Measurements from ENCODE around the gene MSX1.

The MSX1 gene

DNA sequence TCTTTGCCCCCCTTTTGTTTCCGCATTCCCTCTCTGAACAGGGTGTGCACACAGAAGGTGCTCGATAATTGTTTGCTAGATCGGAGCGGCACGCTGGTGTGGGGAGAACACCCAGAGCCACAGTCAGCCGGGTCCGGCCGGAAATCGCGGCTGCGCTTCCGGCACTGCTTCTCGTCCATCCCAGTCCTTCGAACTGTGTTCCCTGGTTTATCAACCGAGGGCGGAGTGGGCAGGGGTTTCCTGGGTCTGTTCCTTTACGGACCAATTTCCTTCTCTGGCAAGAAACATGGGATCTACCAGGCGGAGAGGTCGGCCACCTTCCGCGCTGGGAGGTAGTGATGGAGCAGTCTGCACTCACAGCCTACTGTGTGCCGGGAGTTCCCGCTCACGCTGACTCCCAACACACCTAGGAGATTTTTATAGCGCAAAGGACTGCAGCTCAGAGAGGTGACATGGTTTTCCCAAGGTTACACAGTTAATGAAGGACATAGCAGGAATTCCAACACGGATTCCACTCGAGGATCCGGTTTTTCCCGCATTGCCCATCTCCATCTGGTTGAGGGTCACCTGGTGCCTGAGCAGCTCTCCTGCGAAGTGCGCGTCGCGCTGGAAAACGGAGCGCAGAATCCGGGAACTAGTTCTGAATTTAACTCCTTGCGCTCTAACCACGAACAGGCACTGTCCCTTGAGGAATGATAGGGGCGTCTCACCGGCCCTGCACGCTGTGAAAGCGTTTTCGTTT lies 6.8 kb downstream of the MSX1 start:
- peaks cover 0 to 4% of the 10 kb centered on the region in 2 donors for H3K9me3 ChIP-seq (ENCODE audit: control insufficient read depth in 2 of 2, low read length in 2 of 2)
- peaks cover 26% of the 10 kb centered on the region for H3K4me1 ChIP-seq (ENCODE audit: control insufficient read depth, insufficient read depth, low read length)
- H3K27me3 ChIP-seq (ENCODE audit: control insufficient read depth in 1 of 2, insufficient read depth in 2 of 2, low read length in 2 of 2), result peaks cover 84 to 95% of the 10 kb centered on the region in 2 donors
- peak overlapping the region in 1 of 2 donors; percentile 49 for H3K4me3 ChIP-seq (ENCODE audit: low read length in 2 of 2)
- no peaks in the 10 kb centered on the region for H3K36me3 ChIP-seq (ENCODE audit: control insufficient read depth in 2 of 2, insufficient read depth in 2 of 2, low read length in 2 of 2)
- no peak overlapping the region for H3K27ac ChIP-seq (ENCODE audit: low read length)
- H3K9ac ChIP-seq (ENCODE audit: low read length in 2 of 2), result no peak overlapping the region

DNA sequence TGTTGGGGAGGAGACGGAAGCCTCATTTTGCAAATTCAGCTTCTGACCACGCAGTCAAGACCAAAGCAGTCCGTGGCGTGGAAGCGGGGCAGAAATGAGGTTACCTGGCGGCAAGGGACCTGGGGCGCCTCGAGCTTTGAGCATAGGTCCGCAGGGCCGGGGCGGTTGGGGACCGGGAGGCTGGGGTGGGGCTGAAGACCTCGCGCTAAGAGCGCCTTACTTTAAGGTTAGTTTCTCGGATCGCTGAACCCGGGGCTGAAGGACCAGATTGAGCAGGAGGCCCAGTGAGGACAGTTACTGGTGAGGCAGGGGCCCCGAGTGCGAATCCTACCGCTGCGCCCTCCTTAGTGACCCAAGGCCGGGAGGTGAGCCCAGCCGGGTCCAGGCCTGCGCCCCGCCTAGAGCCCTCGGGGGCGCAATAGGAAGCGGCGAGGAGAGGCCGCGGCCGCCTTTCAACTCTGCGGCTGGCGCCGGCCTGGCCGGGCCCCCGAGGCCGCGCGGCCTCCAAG lies 7.5 kb downstream of the MSX1 start:
- peaks cover 84 to 95% of the 10 kb centered on the region in 2 donors for H3K27me3 ChIP-seq (ENCODE audit: control insufficient read depth in 1 of 2, insufficient read depth in 2 of 2, low read length in 2 of 2)
- peaks cover 25% of the 10 kb centered on the region for H3K4me1 ChIP-seq (ENCODE audit: control insufficient read depth, insufficient read depth, low read length)
- H3K9me3 ChIP-seq (ENCODE audit: control insufficient read depth in 2 of 2, low read length in 2 of 2), result peaks cover 0 to 4% of the 10 kb centered on the region in 2 donors
- H3K4me3 ChIP-seq (ENCODE audit: low read length in 2 of 2), result peak overlapping the region in 1 of 2 donors; percentile 49
- H3K9ac ChIP-seq (ENCODE audit: low read length in 2 of 2), result no peak overlapping the region
- H3K27ac ChIP-seq (ENCODE audit: low read length), result no peak overlapping the region
- H3K36me3 ChIP-seq (ENCODE audit: control insufficient read depth in 2 of 2, insufficient read depth in 2 of 2, low read length in 2 of 2), result no peaks in the 10 kb centered on the region

DNA sequence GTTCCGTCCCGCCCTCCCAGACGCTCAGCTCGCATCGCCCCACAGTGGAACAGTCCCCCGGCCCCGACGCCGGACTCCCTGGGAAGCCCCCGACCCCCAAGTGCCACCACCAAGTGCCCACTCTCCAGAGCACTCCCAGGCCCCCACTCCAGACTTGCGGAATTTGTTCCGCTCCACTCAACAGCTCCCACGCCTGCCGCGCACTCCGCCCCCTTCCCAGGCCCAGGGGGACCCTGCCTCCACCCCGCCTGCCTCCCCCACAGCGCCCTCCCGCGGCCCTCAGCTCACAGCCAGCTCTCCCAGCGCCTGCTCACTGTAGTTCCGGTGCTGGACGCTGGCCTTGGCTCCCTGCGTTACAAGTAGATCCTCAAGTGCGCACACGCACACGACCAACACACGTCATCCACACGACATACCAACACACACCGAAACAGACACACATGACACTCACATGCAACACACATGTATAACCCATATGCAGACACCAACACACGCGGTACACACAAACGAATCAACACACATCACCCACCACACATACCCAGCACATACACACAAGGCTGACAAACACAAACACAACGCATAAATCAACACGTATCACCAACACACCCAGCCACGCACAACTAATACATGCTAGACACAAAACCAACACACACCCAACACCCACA lies 8.0 kb downstream of the MSX1 start:
- no peak overlapping the region for H3K27ac ChIP-seq (ENCODE audit: low read length)
- H3K4me3 ChIP-seq (ENCODE audit: low read length in 2 of 2), result no peak overlapping the region
- H3K27me3 ChIP-seq (ENCODE audit: control insufficient read depth in 1 of 2, insufficient read depth in 2 of 2, low read length in 2 of 2), result peaks cover 84 to 95% of the 10 kb centered on the region in 2 donors
- H3K9me3 ChIP-seq (ENCODE audit: control insufficient read depth in 2 of 2, low read length in 2 of 2), result no peaks in the 10 kb centered on the region
- H3K4me1 ChIP-seq (ENCODE audit: control insufficient read depth, insufficient read depth, low read length), result peaks cover 25% of the 10 kb centered on the region
- no peak overlapping the region for H3K9ac ChIP-seq (ENCODE audit: low read length in 2 of 2)
- no peaks in the 10 kb centered on the region for H3K36me3 ChIP-seq (ENCODE audit: control insufficient read depth in 2 of 2, insufficient read depth in 2 of 2, low read length in 2 of 2)

DNA sequence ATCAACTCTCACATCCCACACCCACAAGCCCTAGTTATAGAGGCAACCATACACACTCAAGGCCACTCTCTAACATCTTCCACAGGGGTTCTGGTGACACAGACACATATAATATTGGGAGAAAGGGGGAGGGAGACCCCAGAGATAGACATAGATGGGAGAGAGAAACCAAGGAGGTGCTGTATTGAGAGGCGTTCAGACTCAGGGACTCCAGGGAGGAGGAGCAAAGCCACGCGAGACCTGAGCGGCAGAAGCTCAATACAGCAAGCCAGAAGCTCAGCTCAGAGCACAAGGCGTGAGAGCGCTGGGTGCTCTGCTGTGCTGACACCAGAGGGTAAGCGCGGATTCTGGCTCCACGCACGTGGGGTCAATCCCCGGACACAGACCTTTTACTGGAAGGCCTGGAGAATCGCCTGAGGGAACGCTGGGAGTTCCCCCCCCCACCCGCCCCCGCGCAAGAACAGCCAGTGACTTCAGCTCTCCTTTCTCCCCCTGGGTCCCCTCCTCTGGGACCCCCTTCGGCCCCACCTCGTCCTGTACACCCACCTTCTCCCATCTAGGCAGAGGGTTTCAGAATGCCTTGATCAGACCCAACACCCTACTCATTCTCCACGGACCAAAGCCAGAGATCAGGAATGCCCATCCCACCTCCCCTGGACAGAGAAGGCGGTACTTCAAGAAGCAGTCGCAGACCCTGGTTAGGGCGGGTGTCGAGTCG lies 8.7 kb downstream of the MSX1 start:
- H3K9me3 ChIP-seq (ENCODE audit: control insufficient read depth in 2 of 2, low read length in 2 of 2), result no peaks in the 10 kb centered on the region
- H3K27ac ChIP-seq (ENCODE audit: low read length), result no peak overlapping the region
- peaks cover 25% of the 10 kb centered on the region for H3K4me1 ChIP-seq (ENCODE audit: control insufficient read depth, insufficient read depth, low read length)
- H3K9ac ChIP-seq (ENCODE audit: low read length in 2 of 2), result no peak overlapping the region
- H3K27me3 ChIP-seq (ENCODE audit: control insufficient read depth in 1 of 2, insufficient read depth in 2 of 2, low read length in 2 of 2), result peaks cover 82 to 95% of the 10 kb centered on the region in 2 donors
- H3K36me3 ChIP-seq (ENCODE audit: control insufficient read depth in 2 of 2, insufficient read depth in 2 of 2, low read length in 2 of 2), result no peaks in the 10 kb centered on the region
- H3K4me3 ChIP-seq (ENCODE audit: low read length in 2 of 2), result no peak overlapping the region

DNA sequence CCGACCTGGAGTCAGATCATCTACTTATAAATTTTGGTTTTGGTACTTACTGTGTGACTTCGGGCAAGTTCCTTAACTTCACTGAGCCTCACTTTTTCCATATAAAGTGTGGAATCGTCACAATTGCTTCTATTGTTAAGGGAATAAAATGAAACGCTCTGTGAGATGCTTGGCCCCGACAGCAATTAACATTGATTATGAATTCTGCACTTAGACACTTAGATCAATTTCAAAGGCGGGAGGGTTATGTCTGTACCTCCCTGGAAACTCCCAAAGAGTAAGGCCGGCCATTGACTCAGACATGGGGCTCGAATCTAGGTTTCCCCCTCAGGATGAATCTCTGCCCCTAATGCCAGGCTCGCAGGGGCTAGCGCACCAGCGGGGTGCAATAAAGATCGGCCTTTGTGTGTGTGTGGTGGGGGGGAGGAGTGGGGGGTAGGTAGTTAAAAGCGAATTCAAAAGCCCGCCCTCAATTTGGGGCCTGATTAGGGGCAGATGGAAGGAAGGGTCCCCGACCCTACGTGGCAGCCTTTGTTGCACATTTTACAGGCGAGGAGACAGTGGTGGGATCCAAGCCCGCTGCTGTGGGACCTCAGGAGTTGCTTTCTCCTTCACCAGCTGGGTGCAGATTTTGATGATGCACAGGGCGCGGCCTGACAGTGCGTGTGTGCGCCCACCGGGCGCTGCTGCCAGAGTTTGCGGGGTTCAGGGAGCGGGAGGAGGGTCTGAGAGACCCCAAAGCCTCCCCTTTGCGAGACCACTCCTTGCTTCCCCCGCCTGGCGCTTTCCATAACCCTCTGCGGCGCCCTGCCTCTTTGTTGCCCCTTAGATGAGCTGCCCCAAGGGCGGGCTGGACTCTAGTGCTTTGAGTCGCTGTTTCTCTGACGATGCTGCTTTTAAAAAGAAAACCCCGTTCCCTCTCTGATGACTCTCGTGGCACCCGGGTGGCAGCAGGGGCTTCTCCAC lies 9.6 kb downstream of the MSX1 start:
- no peak overlapping the region for H3K9ac ChIP-seq (ENCODE audit: low read length in 2 of 2)
- no peaks in the 10 kb centered on the region for H3K36me3 ChIP-seq (ENCODE audit: control insufficient read depth in 2 of 2, insufficient read depth in 2 of 2, low read length in 2 of 2)
- H3K9me3 ChIP-seq (ENCODE audit: control insufficient read depth in 2 of 2, low read length in 2 of 2), result no peaks in the 10 kb centered on the region
- H3K27me3 ChIP-seq (ENCODE audit: control insufficient read depth in 1 of 2, insufficient read depth in 2 of 2, low read length in 2 of 2), result peaks cover 88 to 99% of the 10 kb centered on the region in 2 donors
- no peak overlapping the region for H3K27ac ChIP-seq (ENCODE audit: low read length)
- no peak overlapping the region for H3K4me3 ChIP-seq (ENCODE audit: low read length in 2 of 2)
- peaks cover 25% of the 10 kb centered on the region for H3K4me1 ChIP-seq (ENCODE audit: control insufficient read depth, insufficient read depth, low read length)

DNA sequence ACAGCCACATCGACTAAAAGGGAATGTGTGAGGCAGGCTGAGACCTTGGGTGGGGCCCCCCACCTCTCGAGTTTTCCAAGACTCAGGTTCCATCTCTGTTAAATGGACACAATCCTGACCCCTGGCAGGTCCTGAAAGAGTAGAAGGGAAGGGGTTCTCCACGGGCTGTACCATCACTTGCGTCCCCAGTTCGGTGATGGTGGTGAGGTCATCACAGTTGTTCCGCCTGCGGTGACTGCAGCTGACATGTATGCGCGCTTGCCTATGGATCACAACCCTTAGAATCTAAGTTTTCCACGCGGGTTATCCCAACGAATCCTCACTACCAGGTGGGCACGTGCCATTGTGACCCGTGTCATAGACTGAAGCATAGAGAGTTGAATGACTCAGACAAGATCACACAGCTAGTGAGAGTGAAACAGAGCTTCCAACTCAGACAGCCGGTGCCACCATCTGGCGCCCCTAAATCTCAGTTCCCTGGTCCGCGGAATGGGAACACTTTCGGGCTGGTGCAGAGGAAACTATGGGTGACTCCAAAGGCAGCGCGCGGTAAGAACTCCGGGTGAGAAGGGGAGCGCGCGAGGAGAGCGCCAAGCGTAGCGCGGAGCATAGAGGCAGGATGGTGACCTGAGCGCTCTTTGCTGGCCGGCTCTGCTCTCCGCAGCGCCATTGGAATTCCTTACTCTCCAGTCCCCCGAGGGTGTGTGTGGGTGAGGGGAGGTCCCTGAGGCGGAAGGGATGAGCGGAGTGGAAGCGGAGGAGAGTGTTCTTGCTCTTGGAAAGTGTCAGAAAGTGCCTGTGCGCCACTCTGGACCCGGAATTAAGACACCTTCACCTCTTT lies 10.5 kb downstream of the MSX1 start:
- no peak overlapping the region for H3K27ac ChIP-seq (ENCODE audit: low read length)
- no peaks in the 10 kb centered on the region for H3K36me3 ChIP-seq (ENCODE audit: control insufficient read depth in 2 of 2, insufficient read depth in 2 of 2, low read length in 2 of 2)
- H3K4me3 ChIP-seq (ENCODE audit: low read length in 2 of 2), result no peak overlapping the region
- H3K4me1 ChIP-seq (ENCODE audit: control insufficient read depth, insufficient read depth, low read length), result peaks cover 25% of the 10 kb centered on the region
- peaks cover 88 to 99% of the 10 kb centered on the region in 2 donors for H3K27me3 ChIP-seq (ENCODE audit: control insufficient read depth in 1 of 2, insufficient read depth in 2 of 2, low read length in 2 of 2)
- no peaks in the 10 kb centered on the region for H3K9me3 ChIP-seq (ENCODE audit: control insufficient read depth in 2 of 2, low read length in 2 of 2)
- H3K9ac ChIP-seq (ENCODE audit: low read length in 2 of 2), result no peak overlapping the region

DNA sequence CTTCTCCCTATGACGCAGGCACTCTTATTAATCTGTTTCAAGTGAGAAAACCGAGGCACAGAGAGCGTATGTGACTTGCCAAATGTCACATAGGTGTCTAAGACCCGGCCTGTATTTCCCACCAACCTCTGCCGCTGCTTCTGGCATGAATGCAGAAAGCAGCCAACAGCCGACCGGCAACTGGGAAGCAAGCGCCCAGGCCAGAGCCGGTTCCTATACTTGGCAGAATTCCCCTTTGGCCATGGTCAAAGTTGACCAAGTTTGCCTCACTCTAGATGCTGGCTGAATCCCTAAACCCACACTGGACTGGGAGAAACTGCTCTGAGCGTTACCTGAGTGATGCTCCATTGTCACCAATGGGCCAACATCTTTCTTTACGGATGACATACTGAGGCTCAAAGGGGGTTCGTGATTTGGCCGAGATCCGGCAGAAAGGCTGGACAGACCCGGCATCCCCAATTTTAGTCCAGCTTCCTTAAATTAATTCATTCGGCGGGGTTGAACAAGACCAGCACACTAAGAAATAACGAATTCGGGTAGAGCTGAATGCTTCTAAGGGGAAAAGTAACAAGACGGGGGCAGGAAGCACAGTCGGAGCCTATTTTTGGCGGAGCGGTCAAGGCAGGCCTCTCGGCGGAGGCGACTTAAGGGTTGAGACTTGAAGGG lies 11.2 kb downstream of the MSX1 start:
- no peak overlapping the region for H3K27ac ChIP-seq (ENCODE audit: low read length)
- peaks cover 89 to 97% of the 10 kb centered on the region in 2 donors for H3K27me3 ChIP-seq (ENCODE audit: control insufficient read depth in 1 of 2, insufficient read depth in 2 of 2, low read length in 2 of 2)
- H3K9me3 ChIP-seq (ENCODE audit: control insufficient read depth in 2 of 2, low read length in 2 of 2), result no peaks in the 10 kb centered on the region
- no peak overlapping the region for H3K4me3 ChIP-seq (ENCODE audit: low read length in 2 of 2)
- H3K4me1 ChIP-seq (ENCODE audit: control insufficient read depth, insufficient read depth, low read length), result peaks cover 22% of the 10 kb centered on the region
- H3K36me3 ChIP-seq (ENCODE audit: control insufficient read depth in 2 of 2, insufficient read depth in 2 of 2, low read length in 2 of 2), result no peaks in the 10 kb centered on the region
- no peak overlapping the region for H3K9ac ChIP-seq (ENCODE audit: low read length in 2 of 2)

DNA sequence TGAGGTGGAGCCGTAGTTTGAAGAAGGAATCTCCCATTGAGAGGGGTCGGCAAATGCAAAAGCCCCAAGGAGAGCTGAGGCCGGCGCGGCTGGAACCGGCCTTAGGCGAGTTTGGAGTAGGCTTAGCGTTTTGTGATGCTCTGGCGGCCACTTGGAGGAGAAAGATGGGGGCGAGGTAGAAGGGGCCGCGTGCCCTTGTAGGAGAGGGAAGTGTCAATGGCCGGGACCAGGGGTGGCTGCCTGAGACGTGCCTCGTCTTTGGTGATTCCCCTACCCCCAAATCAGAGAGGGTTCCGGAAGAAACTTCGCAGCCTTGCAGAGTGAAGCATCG lies 11.7 kb downstream of the MSX1 start:
- H3K27ac ChIP-seq (ENCODE audit: low read length), result no peak overlapping the region
- H3K27me3 ChIP-seq (ENCODE audit: control insufficient read depth in 1 of 2, insufficient read depth in 2 of 2, low read length in 2 of 2), result peaks cover 87 to 94% of the 10 kb centered on the region in 2 donors
- H3K9ac ChIP-seq (ENCODE audit: low read length in 2 of 2), result no peak overlapping the region
- no peak overlapping the region for H3K4me3 ChIP-seq (ENCODE audit: low read length in 2 of 2)
- H3K9me3 ChIP-seq (ENCODE audit: control insufficient read depth in 2 of 2, low read length in 2 of 2), result no peaks in the 10 kb centered on the region
- no peaks in the 10 kb centered on the region for H3K36me3 ChIP-seq (ENCODE audit: control insufficient read depth in 2 of 2, insufficient read depth in 2 of 2, low read length in 2 of 2)
- H3K4me1 ChIP-seq (ENCODE audit: control insufficient read depth, insufficient read depth, low read length), result peaks cover 17% of the 10 kb centered on the region

DNA sequence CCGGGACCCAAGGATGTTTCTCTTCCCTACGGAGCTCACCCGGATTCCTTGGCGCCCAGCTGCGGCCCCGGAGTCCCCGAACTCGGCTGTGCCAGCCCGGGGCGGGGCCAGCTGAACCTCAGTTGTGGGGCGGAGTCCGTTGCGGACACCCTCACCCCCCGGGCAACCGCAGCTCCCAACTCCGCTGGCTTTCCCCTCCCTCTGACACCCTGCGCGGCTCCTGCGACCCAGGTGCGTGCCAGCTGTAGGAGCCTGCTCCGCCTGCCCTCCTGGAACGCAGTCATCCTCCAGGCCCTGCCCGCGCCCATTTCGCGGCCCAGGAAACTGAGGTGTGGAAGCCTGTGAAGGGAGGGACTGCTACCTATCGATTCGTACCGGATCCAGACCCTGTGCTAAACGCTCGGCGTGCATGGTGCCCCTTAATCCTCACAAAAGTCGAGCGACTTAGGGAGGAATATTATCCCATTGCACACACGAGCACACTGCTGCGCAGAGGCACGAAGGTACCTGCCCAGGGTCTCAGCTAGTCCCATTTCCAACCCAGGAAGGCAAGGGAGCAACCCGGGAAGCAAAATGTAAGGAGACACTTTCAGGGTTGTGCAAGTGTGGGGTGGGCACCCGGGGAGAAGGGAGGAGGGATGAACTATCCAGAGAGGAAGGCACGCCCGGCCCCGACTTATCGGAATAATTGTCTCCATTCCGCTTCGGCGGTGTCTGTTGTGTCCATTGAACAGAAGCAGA lies 12.3 kb downstream of the MSX1 start:
- Histone ChIP-seq H3K4me3 (ENCODE audit: low read length in 2 of 2) (no peak overlapping the region), H3K27ac (ENCODE audit: low read length) (no peak overlapping the region), H3K4me1 (ENCODE audit: control insufficient read depth, insufficient read depth, low read length) (peaks cover 15% of the 10 kb centered on the region), H3K27me3 (ENCODE audit: control insufficient read depth in 1 of 2, insufficient read depth in 2 of 2, low read length in 2 of 2) (peaks cover 81 to 88% of the 10 kb centered on the region in 2 donors), H3K9me3 (ENCODE audit: control insufficient read depth in 2 of 2, low read length in 2 of 2) (no peaks in the 10 kb centered on the region), H3K36me3 (ENCODE audit: control insufficient read depth in 2 of 2, insufficient read depth in 2 of 2, low read length in 2 of 2) (no peaks in the 10 kb centered on the region), H3K9ac (ENCODE audit: low read length in 2 of 2) (no peak overlapping the region)

Measured in stomach smooth muscle (tissue), 2 donors.